COR-L47 (cell line): ENCODE data around the gene BRS3.
A peak's percentile ranks its signal among the peaks of the same experiment; 100 is the strongest.

Experiments used
- DNase-seq: peaks from one replicate; lab custom pipeline; 2025; lab: John Stamatoyannopoulos, UW

The BRS3 gene

DNA sequence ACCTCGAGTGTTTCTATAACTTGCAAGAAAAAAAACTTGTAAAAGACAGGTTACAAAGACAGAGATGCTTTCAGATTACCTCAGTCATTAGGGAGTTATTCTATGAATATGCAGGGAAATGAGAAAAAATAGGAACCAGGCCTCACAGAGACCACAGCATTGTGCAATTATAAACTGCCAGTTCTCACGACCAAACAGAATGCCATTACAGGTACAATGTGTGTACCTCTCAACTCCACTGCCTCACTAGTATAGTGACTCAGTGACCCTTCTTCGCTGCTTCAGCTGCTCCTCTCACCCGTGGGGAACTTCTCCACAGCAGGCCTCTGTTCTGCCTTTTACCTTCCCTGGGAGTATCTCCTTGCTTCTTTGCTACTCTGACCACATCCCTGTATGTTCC, 7.3 kb downstream of the BRS3 start:
- DNase-seq, result no peak

DNA sequence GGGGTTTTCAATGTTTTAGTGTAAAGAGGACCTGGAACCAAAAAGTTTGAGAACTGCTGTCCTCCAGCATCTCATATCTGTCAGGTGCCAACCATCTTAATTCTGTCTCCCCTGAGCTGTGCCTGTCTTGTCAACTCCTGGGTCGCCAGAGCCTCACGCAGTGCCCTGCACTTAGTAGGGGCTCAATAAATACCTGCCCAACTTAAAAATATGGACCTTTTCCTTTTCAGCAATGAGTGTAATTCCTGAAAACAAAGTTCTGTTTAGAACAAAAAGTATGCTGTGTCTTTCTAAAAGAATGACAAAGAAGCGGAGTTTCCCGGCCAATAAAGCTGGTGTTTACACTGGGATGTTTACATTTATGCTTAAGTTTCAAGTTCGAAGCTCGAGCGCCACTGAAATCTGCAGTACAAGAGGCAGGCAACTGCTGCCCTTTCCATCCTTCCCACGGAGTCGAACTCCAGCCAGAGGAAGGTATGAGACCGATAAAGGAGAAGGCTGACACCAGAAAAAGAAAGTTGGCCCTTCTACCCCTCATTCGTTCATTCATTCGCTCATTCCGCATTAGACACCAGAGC, 8.5 kb downstream of the BRS3 start:
- no peak for DNase-seq

DNA sequence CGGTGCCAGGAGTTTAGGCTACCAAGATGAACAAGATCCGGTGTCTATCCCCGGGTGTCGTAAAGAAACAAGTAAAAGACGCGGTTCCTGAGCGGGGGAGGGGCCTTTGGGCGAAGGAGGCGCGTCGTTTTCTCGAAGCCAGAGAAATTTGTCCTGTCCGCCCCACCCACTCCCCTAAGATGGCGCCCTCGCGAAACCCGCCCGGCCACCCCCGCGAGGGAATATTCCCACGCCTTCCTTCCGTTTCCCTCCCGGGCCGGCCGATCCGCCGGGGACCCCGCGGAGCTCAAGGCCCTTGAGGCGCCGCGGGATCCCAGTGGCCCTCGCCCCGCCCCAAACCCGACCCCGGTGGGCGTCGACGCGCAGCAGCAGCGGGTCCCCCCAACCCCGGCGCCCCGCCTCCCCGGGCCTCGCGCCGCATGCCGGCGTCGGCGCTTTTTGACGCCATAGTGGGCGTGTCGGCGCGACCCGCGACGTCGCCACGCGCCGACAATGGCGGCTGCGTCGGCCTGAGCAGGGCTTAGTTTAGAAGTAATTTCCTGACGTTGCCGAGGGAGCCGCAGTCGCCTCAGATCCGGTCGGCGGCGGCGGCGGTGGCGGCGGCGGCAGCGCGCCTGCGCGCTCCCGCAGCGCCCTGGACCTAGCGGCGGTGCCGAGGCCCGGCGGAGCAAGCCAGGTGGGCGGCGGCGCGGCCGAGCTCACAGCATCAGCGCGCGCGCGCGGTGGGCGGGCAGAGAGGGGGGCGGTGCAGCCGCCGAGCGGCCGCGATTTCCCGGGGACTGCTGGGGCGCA, 9.2 kb downstream of the BRS3 start:
- DNase-seq, result peak; percentile 87

DNA sequence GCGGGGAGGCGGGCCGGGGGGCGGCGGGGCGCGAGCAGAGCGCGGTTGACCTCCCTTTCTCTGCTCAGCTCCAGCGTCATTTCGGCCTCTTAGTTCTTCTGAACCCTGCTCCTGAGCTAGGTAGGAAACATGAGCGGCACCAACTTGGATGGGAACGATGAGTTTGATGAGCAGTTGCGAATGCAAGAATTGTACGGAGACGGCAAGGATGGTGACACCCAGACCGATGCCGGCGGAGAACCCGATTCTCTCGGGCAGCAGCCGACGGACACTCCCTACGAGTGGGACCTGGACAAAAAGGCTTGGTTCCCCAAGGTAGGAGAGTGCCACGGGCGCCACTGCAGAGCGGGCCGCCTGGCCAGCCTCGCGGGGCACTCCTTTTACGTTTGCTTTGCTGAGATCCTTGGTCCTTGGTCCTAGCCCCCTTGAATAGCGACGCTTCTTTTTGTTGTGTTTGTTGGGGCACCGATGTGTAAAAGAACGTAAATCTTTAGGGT, 9.9 kb downstream of the BRS3 start, which contains the start of gene HTATSF1:
Gene HTATSF1 (plus strand): TSS at position 37 of the 497 bp plus-strand sequence. CDS start 93 bp downstream, at position 130.
- DNase-seq, result no peak

DNA sequence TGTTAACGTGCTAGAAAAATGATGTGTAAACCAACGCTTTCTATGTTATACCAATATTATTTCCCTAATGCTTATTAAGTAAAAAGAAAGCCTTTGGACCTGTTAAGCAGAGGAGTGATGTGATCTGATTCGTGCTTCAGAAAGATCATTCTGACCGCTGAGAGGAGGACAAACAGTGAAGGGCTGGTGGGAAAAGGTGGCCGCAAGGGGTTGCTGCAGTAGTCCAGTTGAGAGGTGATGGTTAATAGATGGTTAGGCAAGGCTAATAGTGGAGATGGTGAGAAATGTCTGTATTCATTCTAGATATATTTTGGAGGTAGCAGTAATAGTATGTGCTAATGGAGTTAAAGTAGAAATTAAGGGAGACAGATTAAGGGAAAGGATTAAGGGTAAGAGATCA, 31.3 kb downstream of the BRS3 start:
- no peak for DNase-seq

DNA sequence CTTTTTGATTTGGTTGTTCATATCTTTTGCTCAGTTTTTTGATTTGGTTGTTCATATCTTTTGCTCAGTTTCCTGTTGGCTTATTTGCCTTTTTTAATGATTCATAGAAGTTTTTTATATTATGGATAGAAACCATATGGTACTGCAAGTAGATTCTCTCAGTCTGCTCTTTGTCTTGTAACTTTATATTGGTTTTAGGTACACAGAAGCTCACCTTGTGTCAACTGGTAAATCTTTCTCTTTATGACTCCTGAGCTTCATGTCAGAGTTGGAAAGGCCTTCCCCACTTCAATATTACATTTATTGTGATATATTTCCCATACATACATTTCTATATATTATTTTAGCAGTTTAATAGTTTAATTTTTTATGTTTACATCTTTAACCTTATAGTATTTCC, 36.0 kb downstream of the BRS3 start:
- no peak for DNase-seq

DNA sequence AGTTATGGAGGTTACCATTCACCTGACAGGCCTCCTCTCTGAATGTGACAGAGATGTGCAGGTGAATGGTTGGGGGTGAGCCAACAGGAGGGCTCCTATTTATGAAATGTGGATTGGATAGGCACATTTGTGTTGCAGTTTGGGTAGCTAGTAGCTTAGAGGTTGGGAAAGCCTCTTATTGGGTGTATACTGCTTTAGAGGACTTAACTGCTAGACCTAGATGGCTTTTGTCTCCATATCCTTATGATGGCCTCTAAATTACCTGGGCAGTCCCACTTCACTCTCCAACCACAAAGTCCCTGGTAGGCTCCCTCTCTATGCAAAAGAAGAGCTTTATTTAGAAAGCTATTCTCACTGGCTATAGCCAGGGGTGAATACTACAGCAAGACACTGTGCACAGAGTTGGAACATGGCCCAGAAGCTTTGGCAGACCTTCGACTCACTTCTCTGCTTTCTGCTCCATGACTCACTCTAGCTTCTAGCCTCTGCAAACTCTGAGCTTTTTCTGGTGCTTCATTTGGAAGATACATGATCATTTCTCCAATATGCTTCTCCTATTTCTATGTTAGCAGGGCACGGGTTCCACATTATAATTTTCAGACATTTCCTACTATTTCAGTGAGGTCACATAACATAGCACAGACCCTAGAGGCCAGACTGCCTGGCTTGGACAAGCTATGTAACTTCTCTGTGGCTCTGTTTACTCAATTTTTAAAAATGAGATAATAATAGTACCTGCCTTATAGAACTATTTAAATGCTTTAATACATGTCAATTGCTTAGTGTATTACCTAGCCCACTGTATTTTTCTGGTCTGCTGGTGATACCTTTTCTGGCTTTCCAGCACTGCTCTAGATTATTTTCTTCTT, 38.2 kb downstream of the BRS3 start:
- DNase-seq, result peak; percentile 11

DNA sequence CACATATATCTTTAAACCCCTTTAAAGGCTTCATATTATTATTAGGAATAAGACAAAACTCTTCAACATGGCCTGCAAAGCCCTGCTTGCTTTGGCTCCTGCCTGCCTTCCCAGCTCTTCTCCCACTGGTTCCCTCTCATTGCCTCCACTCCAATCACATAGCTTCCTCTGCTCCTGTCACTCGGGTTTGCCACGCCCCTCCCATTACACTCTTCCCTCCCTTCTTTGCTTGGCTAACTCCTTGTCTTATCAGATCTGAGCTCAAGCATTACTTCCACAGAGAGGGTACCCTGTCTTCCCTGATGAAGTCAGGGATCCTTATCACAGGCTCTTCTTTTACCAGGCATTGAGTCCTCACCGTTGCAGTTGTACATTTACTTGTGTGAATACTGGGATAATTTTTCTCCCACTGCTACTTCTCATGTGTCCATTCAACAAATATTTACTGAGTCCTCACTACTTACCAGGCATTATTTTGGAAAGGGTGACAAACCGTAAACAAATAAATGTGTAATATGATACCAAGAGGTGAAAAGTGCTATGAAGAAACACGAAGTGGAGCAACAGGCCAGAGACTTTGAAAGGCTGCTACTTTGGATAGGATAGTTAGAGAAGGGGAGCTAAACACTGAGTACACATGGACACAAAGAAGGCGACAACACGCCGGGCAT, 41.0 kb downstream of the BRS3 start:
- no peak for DNase-seq

DNA sequence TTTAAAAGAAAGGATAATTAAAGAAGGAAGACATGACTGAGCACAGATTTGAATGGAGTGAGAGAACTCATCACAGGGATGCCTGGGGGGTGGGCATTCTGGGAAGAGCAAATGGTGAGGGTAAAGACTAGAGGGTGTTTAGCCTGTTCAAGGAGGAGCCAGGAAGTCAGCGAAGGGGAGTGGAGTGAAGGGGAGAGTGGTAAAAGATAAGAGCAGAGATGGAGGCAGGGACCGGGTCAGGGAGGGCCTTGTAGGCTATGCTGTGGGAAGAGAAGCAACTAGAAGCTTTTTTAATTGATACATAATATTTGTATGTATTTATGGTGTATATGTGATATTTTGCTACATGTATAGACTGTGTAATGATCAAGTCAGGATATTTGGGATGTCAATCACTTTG, 42.0 kb downstream of the BRS3 start:
- DNase-seq, result no peak

DNA sequence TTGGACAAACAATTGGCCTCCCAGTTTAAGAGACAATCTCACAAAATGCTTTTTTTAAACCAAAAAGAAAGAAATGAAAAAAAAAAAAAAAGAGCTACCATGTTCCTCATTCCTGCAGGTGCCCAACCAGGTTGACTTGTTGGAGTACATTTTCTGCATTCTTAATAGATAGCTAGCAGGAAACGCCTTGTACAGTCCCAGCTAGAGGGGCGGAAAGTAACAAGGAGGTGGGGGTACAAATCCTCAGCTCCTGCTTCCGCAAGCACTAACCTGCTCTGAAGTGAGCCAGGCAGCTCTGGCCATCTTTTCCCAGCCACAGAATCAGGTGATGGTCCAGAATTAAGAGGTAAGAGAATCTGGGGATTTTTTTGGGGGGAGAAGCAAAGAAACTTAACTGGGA, 44.2 kb downstream of the BRS3 start, which contains the start of gene VGLL1:
Gene VGLL1 (plus strand): TSS at position 265 of the 400 bp plus-strand sequence. CDS start 3,806 bp downstream, outside the sequence.
- DNase-seq, result no peak

DNA sequence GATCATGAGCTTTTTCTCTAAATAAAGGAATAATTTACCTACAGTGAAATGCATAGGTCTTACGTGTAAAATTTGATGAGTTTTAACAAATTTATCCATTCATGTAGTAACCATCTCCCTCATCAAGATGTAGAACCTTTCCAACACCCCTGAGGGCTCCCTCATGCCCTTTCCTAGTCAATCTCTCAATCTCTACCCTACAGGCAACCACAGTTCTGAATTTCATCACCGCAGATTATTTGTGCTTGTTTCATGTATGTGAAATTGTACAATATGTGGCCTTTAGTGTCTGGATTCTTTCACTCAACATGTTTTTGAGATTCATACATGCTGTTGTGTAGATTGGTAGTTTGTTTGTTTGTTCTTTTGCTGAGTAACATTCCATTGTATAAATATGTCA, 46.4 kb downstream of the BRS3 start:
- no peak for DNase-seq

DNA sequence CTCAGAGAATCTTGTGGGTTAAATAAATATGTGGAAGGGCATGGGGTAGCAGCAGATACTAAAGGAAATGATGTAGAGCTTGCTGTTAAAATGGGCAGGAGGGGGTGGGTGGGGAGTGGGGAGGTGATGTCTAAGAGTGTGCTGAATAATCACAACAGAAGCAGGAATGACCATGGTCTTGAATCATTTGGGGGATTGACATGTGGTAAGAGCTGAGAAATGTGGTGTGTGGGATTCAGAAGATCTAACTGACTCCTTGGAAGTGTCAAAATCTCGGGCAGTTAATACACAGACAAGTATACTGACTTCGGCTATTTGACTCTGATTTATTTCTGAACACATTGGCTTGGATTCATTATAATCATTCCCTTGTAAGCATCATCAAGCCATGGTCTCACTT, 51.1 kb downstream of the BRS3 start:
- DNase-seq, result no peak

DNA sequence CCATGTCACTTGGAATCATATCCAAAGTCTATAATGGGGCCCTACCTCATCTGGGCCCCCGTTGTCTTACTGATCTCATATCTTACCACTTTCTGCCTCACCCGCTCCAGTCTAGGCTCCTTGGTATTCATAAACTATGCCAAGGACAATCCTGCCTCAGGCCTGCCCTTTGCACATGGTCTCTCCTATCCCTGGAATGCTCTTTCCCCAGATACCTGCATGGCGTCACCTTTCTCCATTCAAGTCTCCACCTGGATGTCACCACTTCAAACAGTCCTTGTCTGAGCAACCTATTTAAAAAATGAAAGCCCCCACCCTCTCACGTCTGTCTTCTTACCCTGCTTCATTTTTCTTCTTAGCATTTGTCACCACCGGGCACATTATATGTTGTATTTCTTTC, 52.5 kb downstream of the BRS3 start:
- DNase-seq, result no peak

DNA sequence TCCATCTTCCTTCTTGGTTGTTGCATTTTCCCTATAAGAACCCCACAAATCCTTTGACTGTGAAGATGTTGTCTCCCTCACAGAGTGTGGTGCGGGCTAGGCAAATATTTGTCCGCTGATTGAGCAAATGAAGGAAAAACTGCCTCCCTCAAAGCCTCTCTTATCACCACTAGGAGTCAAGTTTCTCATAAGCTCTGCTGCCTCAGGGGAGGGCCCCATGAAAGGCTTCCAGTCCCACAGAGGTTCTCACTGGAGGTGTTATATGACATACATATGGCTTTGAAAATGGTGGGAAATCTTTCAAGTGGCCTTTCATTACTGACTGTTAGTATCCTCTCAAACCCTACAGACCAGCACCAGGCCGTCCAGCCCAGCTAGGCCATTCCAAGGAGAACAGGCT, 53.5 kb downstream of the BRS3 start:
- DNase-seq, result no peak

DNA sequence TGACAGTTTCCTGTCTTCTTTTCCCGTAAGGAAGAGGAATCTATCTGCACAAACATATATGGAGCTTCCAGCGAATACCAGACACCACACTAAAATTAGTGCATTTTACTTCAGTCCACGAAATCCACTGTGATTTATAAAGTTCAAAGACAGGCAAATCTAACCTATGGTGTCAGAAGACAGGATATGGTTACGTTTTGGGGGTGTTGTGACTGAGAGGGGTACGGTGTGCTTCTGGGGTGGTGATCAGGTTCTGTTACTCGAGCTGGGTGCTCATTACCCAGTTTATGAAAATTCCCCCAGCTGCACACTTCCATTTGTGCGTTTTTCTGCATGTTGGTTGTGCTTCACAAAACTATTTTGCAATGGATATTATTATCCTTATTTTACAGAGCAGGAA, 54.5 kb downstream of the BRS3 start:
- DNase-seq, result no peak
